Lung (tissue), 12 donors: Measurements from ENCODE around the gene WDR1. TPM values are rescaled to one million over a fixed set of nuclear protein-coding genes. Genes with fewer than 3 reads are reported as not detected.

Experiments
- ATAC-seq: fragments of 200-7000 bp; cut with Tn5 transposase; one replicate; pipeline ENCODE4 v1.9.1; 2020; ENCODE audit warnings: moderate number of reproducible peaks; ENCODE audit not compliant: insufficient read depth, low FRiP score
- DNase-seq, 3 donors: peaks; one replicate each; pipeline ENCODE4 v3.0.0-alpha.2; 2013 to 2017
- H3K27ac ChIP-seq, 2 donors: one replicate each; pipeline ENCODE4 v1.5.1; 2013; ENCODE audit warnings: mild to moderate bottlenecking in 2 of 2, moderate library complexity in 2 of 2, control low read depth in 1 of 2, inconsistent platforms in 1 of 2, low read depth in 1 of 2, low read length in 1 of 2
- H3K27me3 ChIP-seq, 3 donors: one replicate each; pipeline ENCODE4 v1.5.1; 2013; ENCODE audit warnings: low read length in 2 of 3; ENCODE audit not compliant: control insufficient read depth in 3 of 3, insufficient read depth in 3 of 3
- H3K36me3 ChIP-seq, 4 donors: one replicate each; pipeline ENCODE4 v1.5.1; 2013; ENCODE audit warnings: low read length in 4 of 4, mild to moderate bottlenecking in 1 of 4, moderate library complexity in 1 of 4; ENCODE audit not compliant: control insufficient read depth in 4 of 4, insufficient read depth in 4 of 4
- H3K4me1 ChIP-seq, 5 donors: one replicate each; pipeline ENCODE4 v1.5.1; 2013; ENCODE audit warnings: low read length in 5 of 5, mild to moderate bottlenecking in 2 of 5, moderate library complexity in 1 of 5; ENCODE audit not compliant: control insufficient read depth in 5 of 5, insufficient read depth in 5 of 5
- H3K4me3 ChIP-seq: one replicate; pipeline ENCODE4 v1.5.1; 2013; ENCODE audit warnings: mild to moderate bottlenecking, control low read depth, moderate library complexity
- H3K9ac ChIP-seq, 2 donors: one replicate each; pipeline ENCODE4 v1.5.1; 2013; ENCODE audit warnings: low read length in 2 of 2, control low read depth in 1 of 2; ENCODE audit not compliant: insufficient read depth in 1 of 2
- H3K9me3 ChIP-seq, 4 donors: one replicate each; pipeline ENCODE4 v1.5.1; 2013; ENCODE audit warnings: low read length in 3 of 4, mild to moderate bottlenecking in 1 of 4, moderate library complexity in 1 of 4; ENCODE audit not compliant: control insufficient read depth in 4 of 4, insufficient read depth in 3 of 4
- WGBS, 2 donors: extraction: QIAGEN DNeasy Blood & Tissue Kit; methylation state at CpG; one replicate each; pipeline ENCODE4 v1.1.7; 2013; 5-methylcytosine and 5-hydroxymethylcytosine counted together
- polyA plus RNA-seq, 2 donors: library from polyadenylated mRNA; stranded (reverse); fragments of 200-250 nt; gene quantifications; one replicate each; pipeline ENCODE4 v1.2.1, GENCODE V29; 2013
- total RNA-seq, 2 donors: library from RNA; depleted of rRNA in 1 of 2; stranded (reverse); fragments of >200 nt in 1 of 2; gene quantifications; one replicate each; pipeline ENCODE4 v1.2.1, GENCODE V29; 2014 to 2021
- TF ChIP-seq, protein P1 (sequence below): IDR thresholded peaks from 2 replicates; pipeline ENCODE4 v1.5.1; 2012; ENCODE audit warnings: mild to moderate bottlenecking; ENCODE audit errors: control extremely low read depth, extremely low read depth
- donor health status: control.
- donor health status: control.
- donor health status: Bipolar disorder and iron deficiency.
- donor health status: healthy.
- donor health status: DM: yes; HTN: yes; CAD: no.

WDR1 gene
- total and polyA plus RNA-seq, 4 donors, result 72.0 to 325 (median 205) TPM

DNA sequence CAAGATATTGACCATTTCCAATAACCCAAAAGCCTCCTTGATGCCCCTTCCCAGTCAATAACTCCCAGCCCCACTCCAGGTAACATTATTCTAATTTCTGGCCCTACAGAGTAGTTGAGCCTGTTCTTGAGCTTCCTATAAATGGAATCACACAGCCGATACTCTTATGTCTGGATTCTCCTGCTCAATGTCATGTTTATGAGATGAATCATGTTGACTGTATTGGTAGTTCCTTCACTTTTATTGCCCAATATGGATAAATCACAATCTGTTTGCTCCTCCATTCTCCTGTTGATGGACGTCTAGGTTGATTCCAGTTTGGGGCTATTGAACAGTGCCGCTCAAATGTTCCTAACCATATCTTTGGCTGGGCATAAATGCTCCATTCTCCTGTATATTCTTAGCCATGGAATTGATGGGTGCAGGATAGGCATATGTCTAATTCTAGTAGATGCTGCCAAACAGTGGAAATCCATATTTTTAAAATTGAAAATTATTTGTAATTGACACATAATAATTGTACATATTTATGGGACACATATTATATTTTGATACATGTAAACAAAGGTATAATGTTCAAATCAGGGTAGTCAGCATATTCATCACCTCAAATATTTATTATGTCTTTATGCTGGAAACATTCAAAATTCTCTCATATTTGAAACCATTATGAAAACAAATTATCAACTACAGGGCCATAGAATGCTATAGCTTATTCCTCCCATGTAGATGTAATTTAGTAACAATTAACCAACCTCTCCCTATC is 54.8 kb downstream of the WDR1 start:
- Histone ChIP-seq H3K36me3 (peaks cover 0 to 6% (median 1%) of the 10 kb centered on the region in 4 donors), H3K27ac (no peak overlapping the region), H3K4me1 (peaks cover 0 to 4% (median 0%) of the 10 kb centered on the region in 5 donors), H3K4me3 (no peak overlapping the region), H3K9ac (no peak overlapping the region), H3K27me3 (no peaks in the 10 kb centered on the region), H3K9me3 (no peaks in the 10 kb centered on the region)
- 94 to 98% methylated on average over 3 of the region's 3 CpGs for WGBS, 2 donors
- ATAC-seq, result no peak
- TF ChIP-seq, protein P1, sequence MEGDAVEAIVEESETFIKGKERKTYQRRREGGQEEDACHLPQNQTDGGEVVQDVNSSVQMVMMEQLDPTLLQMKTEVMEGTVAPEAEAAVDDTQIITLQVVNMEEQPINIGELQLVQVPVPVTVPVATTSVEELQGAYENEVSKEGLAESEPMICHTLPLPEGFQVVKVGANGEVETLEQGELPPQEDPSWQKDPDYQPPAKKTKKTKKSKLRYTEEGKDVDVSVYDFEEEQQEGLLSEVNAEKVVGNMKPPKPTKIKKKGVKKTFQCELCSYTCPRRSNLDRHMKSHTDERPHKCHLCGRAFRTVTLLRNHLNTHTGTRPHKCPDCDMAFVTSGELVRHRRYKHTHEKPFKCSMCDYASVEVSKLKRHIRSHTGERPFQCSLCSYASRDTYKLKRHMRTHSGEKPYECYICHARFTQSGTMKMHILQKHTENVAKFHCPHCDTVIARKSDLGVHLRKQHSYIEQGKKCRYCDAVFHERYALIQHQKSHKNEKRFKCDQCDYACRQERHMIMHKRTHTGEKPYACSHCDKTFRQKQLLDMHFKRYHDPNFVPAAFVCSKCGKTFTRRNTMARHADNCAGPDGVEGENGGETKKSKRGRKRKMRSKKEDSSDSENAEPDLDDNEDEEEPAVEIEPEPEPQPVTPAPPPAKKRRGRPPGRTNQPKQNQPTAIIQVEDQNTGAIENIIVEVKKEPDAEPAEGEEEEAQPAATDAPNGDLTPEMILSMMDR, result no peak
- DNase-seq, result no peak

DNA sequence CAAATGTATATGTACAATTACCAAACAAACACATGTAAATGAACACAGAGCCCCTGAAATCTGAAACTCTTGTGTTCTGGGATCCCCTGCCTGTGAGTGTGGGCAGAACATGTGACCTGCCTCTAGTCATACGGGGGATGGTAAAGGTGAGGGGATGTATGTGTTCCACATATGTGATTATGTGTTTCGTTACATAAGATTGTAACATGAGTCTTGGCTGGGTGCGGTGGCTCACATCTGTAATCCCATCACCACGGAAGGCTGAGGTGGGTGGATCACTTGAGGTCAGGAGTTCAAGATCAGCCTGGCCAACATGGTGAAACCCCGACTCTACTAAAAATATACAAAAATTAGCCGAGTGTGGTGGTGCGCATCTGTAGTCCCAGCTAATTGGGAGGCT is 58.2 kb downstream of the WDR1 start:
- DNase-seq (no peak), ATAC-seq (no peak)
- 97 to 98% methylated on average over 7 of the region's 7 CpGs for WGBS, 2 donors
- no peaks in the 10 kb centered on the region for H3K27me3 ChIP-seq
- peaks cover 0 to 2% (median 0%) of the 10 kb centered on the region in 4 donors for H3K36me3 ChIP-seq
- peaks cover 0 to 5% (median 0%) of the 10 kb centered on the region in 5 donors for H3K4me1 ChIP-seq
- no peak overlapping the region for H3K27ac ChIP-seq
- H3K9me3 ChIP-seq, result no peaks in the 10 kb centered on the region
- no peak overlapping the region for H3K4me3 ChIP-seq
- TF ChIP-seq, protein P1, result no peak
- no peak overlapping the region for H3K9ac ChIP-seq

DNA sequence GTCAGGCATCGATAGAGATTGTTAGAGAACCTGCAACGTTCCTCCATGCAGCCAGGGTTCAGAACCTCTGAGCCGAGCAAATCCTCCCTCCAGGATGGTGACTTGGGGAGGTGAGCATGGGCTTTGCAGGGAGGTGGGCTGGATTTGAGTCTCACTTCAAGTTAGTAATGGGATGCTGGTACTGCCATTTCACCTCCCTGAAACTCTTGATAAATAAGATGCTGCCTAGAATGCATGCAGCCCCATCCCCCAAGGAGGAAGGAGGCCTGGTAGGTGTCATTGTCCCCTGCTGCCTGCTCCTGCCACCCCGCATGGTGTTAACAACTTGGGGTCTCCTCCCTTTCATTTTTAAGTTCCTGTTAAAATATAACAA is 59.6 kb downstream of the WDR1 start:
- TF ChIP-seq, protein P1, result no peak
- Histone ChIP-seq H3K36me3 (peaks cover 0 to 2% (median 0%) of the 10 kb centered on the region in 4 donors), H3K9ac (no peak overlapping the region), H3K4me1 (peaks cover 0 to 5% (median 0%) of the 10 kb centered on the region in 5 donors), H3K27me3 (no peaks in the 10 kb centered on the region), H3K27ac (no peak overlapping the region), H3K4me3 (no peak overlapping the region), H3K9me3 (no peaks in the 10 kb centered on the region)
- 88 to 90% methylated on average over 4 of the region's 4 CpGs for WGBS, 2 donors
- ATAC-seq (no peak), DNase-seq (no peak)
